SK-N-SH (cell line): Measurements from ENCODE around the gene IMPDH1.

Experiments used
- CTCF ChIP-seq: fragments of 200-600 bp; sonication (generic); IDR thresholded peaks from 2 replicates; pipeline ENCODE4 v1.6.1; 2017; ENCODE audit warnings: antibody characterized with exemption, mild to moderate bottlenecking, moderate library complexity
- EZH2phosphoT487 ChIP-seq: fragments of 200-600 bp; sonication (generic); IDR thresholded peaks from 2 replicates; pipeline ENCODE4 v1.6.1; 2017; ENCODE audit warnings: low read depth, mixed run types, mild to moderate bottlenecking, antibody characterized with exemption, moderate library complexity, borderline replicate concordance
- FOXJ3 ChIP-seq: sonication (generic); formaldehyde crosslinking; IDR thresholded peaks from 2 replicates; pipeline ENCODE4 v1.5.1; 2020; ENCODE audit warnings: mild to moderate bottlenecking, missing genetic modification reagents
- MXI1 ChIP-seq: IDR thresholded peaks from 2 replicates; pipeline ENCODE4 v1.6.1; 2012; ENCODE audit warnings: mild to moderate bottlenecking, low read depth, low read length, improper control_type of control experiment
- TAF1 ChIP-seq: IDR thresholded peaks from 2 replicates; pipeline ENCODE4 v1.6.1; 2012; ENCODE audit warnings: low read depth, mild to moderate bottlenecking, low read length, moderate library complexity, borderline replicate concordance

DNA sequence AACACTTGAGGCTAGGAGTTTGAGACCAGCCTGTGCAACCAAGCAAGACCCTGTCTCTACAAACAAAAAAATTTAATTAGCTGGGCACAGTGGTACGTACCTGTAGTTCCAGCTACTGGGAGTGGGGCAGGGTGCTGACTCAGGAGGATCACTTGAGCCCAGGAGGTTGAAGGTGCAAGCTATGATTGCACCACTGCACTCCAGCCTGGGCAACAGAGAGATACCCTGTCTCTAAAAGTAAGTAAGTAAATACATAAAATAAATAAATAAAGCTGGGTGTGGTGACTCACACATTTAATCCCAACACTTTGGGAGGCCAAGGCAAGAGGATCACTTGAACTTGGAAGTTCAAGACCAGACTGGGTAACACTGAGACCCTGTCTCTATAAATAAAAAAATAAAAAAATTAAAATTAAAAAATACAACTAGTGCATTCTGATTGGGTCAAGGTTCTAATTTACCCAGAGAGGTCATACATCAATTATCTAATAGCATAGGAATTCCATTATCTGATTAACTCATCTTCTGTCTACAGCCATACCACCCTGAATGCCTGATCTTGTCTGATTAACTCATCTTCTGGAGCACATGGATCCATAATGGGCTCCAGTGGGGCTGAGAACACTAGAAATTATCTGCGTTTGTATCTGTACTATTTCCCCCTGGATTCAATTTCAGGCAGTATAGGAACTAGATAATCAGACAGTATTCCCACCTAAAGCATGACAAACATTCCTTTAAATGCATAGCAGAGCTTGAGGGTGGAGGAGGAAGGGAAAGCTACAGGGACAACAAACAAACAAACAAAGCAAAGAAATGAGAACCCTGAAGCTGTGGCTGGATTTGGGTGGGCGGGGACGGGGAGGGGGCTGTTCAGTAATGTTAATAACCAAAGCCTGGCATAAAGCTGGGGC is 24.9 kb upstream of the IMPDH1 start:
- TF ChIP-seq CTCF (no peak), EZH2phosphoT487 (no peak), MXI1 (no peak), TAF1 (no peak), FOXJ3 (no peak)
